ENCODE results near the gene MIOS.

DNA sequence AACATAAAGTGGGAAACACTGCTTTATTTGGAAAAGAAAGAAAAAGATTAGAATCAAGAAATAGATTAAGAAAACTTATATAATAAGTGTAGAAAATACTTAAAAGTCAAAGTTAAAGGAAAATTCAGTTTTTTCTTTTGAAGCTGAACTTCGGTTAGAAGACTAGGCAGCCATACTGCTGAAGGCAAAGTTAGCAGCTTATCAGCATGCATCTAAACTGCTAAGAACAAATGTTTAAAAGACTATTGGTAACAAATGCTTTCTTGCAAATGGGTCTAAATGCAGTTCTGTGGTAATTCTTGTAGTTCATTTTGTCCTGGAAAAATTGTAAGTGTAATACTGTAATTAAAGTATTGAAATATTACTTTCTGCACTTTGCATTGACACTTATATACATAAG lies 18.0 kb downstream of the MIOS start:
- no peak for TF ChIP-seq PHF21A (IDR thresholded peaks at IDR 0.05; ENCODE audit: borderline replicate concordance, low read depth)
- TF ChIP-seq, protein P1, sequence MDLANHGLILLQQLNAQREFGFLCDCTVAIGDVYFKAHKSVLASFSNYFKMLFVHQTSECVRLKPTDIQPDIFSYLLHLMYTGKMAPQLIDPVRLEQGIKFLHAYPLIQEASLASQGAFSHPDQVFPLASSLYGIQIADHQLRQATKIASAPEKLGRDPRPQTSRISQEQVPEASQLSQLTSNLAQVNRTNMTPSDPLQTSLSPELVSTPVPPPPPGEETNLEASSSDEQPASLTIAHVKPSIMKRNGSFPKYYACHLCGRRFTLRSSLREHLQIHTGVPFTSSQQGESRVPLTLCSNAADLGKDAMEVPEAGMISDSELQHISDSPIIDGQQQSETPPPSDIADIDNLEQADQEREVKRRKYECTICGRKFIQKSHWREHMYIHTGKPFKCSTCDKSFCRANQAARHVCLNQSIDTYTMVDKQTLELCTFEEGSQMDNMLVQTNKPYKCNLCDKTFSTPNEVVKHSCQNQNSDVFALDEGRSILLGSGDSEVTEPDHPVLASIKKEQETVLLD (IDR thresholded peaks at IDR 0.05): no peak
- TF ChIP-seq, protein P2, sequence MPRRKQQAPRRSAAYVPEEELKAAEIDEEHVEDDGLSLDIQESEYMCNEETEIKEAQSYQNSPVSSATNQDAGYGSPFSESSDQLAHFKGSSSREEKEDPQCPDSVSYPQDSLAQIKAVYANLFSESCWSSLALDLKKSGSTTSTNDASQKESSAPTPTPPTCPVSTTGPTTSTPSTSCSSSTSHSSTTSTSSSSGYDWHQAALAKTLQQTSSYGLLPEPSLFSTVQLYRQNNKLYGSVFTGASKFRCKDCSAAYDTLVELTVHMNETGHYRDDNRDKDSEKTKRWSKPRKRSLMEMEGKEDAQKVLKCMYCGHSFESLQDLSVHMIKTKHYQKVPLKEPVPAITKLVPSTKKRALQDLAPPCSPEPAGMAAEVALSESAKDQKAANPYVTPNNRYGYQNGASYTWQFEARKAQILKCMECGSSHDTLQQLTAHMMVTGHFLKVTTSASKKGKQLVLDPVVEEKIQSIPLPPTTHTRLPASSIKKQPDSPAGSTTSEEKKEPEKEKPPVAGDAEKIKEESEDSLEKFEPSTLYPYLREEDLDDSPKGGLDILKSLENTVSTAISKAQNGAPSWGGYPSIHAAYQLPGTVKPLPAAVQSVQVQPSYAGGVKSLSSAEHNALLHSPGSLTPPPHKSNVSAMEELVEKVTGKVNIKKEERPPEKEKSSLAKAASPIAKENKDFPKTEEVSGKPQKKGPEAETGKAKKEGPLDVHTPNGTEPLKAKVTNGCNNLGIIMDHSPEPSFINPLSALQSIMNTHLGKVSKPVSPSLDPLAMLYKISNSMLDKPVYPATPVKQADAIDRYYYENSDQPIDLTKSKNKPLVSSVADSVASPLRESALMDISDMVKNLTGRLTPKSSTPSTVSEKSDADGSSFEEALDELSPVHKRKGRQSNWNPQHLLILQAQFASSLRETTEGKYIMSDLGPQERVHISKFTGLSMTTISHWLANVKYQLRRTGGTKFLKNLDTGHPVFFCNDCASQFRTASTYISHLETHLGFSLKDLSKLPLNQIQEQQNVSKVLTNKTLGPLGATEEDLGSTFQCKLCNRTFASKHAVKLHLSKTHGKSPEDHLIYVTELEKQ (CRISPR knock-in tag; IDR thresholded peaks at IDR 0.05): no peak
- no peak for TF ChIP-seq ZNF23 (CRISPR knock-in tag; IDR thresholded peaks at IDR 0.05)
- TF ChIP-seq ZNF311 (CRISPR knock-in tag; IDR thresholded peaks at IDR 0.05): no peak
- no peak for TF ChIP-seq NFIC (IDR thresholded peaks at IDR 0.05)
- TF ChIP-seq TRIM28 (IDR thresholded peaks at IDR 0.05): no peak
- TF ChIP-seq GABPA (tag; conservative IDR thresholded peaks at IDR 0.05; ENCODE audit: low read depth): no peak
- TF ChIP-seq SETDB1 (IDR thresholded peaks at IDR 0.05; ENCODE audit: low read length): no peak
- TF ChIP-seq NCOA2 (IDR thresholded peaks at IDR 0.05; ENCODE audit: partially characterized antibody in 2 of 2): no peak
- no peak for TF ChIP-seq TCF7L2 (IDR thresholded peaks at IDR 0.05; ENCODE audit: low read depth, low read length)
- no peak for TF ChIP-seq TAF15 (IDR thresholded peaks at IDR 0.05; ENCODE audit: low read depth, low read length)

Data from K562 (cell line).